HCT116 (cell line): Measurements from ENCODE around the gene EGFL8. TPM values are rescaled to one million over a fixed set of nuclear protein-coding genes. Genes with fewer than 3 reads are reported as not detected.

Experiments used
- ATAC-seq: fragments of 200-7000 bp; cut with Tn5 transposase; 2 replicates; pipeline ENCODE4 v1.9.1; 2020; ENCODE audit warnings: mild to moderate bottlenecking, moderate library complexity
- BruUV-seq: library from RNA; stranded (reverse); fragments of 400-500 nt; replicated peaks from 2 replicates; lab custom pipeline; 2021; lab: Mats Ljungman, UMichigan
- CTCF ChIA-PET: fragments of 300-600 bp; sonication (Branson Sonifier 250); formaldehyde crosslinking; loops from one replicate; lab custom pipeline; 2021; ENCODE audit warnings: antibody characterized with exemption; lab: Charles Lee
- POLR2A ChIA-PET: fragments of 300-600, 350-600 bp; sonication (Branson Sonifier 250); formaldehyde crosslinking; loops from one replicate; lab custom pipeline; 2021; ENCODE audit warnings: antibody characterized with exemption; lab: Charles Lee
- RAD21 ChIA-PET, 2 experiments: fragments of 300-600 bp; sonication (Branson Sonifier 250); formaldehyde crosslinking; loops; one replicate each; lab custom pipeline; 2023; ENCODE audit warnings: low total read pairs in 2 of 2; ENCODE audit not compliant: uncharacterized antibody in 2 of 2, unreplicated experiment in 2 of 2, low non-redundant PET in 1 of 2; lab: Charles Lee
- DNase-seq: peaks from one replicate; pipeline ENCODE4 v3.0.0-alpha.2; 2010; ENCODE audit warnings: low read depth, low spot score
- H2AFZ ChIP-seq: fragments of 200-600 bp; shearing (Covaris generic), sonication (generic); 2 replicates; pipeline ENCODE4 v1.6.1; 2017; ENCODE audit warnings: low read depth, mixed run types, mixed read lengths, antibody characterized with exemption, low read length; ENCODE audit not compliant: poor library complexity, severe bottlenecking
- H3K27ac ChIP-seq: 2 replicates; pipeline ENCODE4 v1.5.1; 2012; ENCODE audit warnings: low read depth, low read length
- H3K27me3 ChIP-seq: fragments of 200-600 bp; sonication (generic); 2 replicates; pipeline ENCODE4 v1.6.1; 2016; ENCODE audit warnings: mixed run types, low read length, mixed read lengths; ENCODE audit not compliant: insufficient read depth
- H3K36me3 ChIP-seq, 2 experiments: fragments of 200-500 bp in 1 of 2; fragments of 200-600 bp in 1 of 2; sonication (Bioruptor generic) in 1 of 2; sonication (generic) in 1 of 2; 2 replicates each; pipeline versions ENCODE4 v1.5.1 to v1.6.1; 2014 to 2016; ENCODE audit warnings: low read length in 2 of 2, inconsistent platforms in 1 of 2, mixed read lengths in 1 of 2, mixed run types in 1 of 2; ENCODE audit not compliant: insufficient read depth in 2 of 2, control insufficient read depth in 1 of 2
- H3K4me1 ChIP-seq, 2 experiments: fragments of 200-600 bp in 1 of 2; sonication (generic) in 1 of 2; 2 replicates each; pipeline versions ENCODE4 v1.5.1 to v1.6.1; 2012 to 2017; ENCODE audit warnings: low read length in 2 of 2, inconsistent platforms in 1 of 2, mild to moderate bottlenecking in 1 of 2, mixed read lengths in 1 of 2, mixed run types in 1 of 2, moderate library complexity in 1 of 2; ENCODE audit not compliant: insufficient read depth in 2 of 2, control insufficient read depth in 1 of 2
- H3K4me2 ChIP-seq: fragments of 200-600 bp; sonication (generic); 2 replicates; pipeline ENCODE4 v1.6.1; 2017; ENCODE audit warnings: mixed run types, low read length, mixed read lengths
- H3K4me3 ChIP-seq, 2 experiments: fragments of 200-600 bp in 1 of 2; sonication (generic) in 1 of 2; replicated peaks in 1 of 2; 2 replicates each; pipeline ENCODE4 v1.5.1; 2011 to 2016; ENCODE audit warnings: low read length in 2 of 2, control low read depth in 1 of 2, low read depth in 1 of 2, mild to moderate bottlenecking in 1 of 2, mixed read lengths in 1 of 2, mixed run types in 1 of 2
- H3K79me2 ChIP-seq: fragments of 200-600 bp; sonication (generic); 2 replicates; pipeline ENCODE4 v1.6.1; 2017; ENCODE audit warnings: mild to moderate bottlenecking, mixed run types, low read length, moderate library complexity, mixed read lengths; ENCODE audit not compliant: insufficient read depth
- H3K9ac ChIP-seq: fragments of 200-600 bp; sonication (generic); 2 replicates; pipeline ENCODE4 v1.6.1; 2016; ENCODE audit warnings: low read length, mixed read lengths
- H3K9me2 ChIP-seq: fragments of 200-600 bp; sonication (generic), shearing (Covaris generic); 2 replicates; pipeline ENCODE4 v1.6.1; 2017; ENCODE audit warnings: mixed run types, mild to moderate bottlenecking, moderate library complexity; ENCODE audit not compliant: insufficient read depth
- H3K9me3 ChIP-seq, 2 experiments: fragments of 200-500 bp in 1 of 2; fragments of 200-600 bp in 1 of 2; sonication (Bioruptor generic) in 1 of 2; sonication (generic) in 1 of 2; 2 replicates each; pipeline ENCODE4 v1.6.1; 2014 to 2017; ENCODE audit warnings: low read length in 2 of 2, mixed read lengths in 2 of 2, inconsistent platforms in 1 of 2, low read depth in 1 of 2, mild to moderate bottlenecking in 1 of 2, mixed run types in 1 of 2, moderate library complexity in 1 of 2; ENCODE audit not compliant: control insufficient read depth in 1 of 2, insufficient read depth in 1 of 2
- H4K20me1 ChIP-seq: fragments of 200-600 bp; sonication (generic), shearing (Covaris generic); 2 replicates; pipeline ENCODE4 v1.6.1; 2017; ENCODE audit warnings: mixed run types, mild to moderate bottlenecking, moderate library complexity; ENCODE audit not compliant: insufficient read depth
- EZH2phosphoT487 ChIP-seq: fragments of 200-600 bp; IDR thresholded peaks from 2 replicates; pipeline ENCODE4 v1.6.1; 2018; ENCODE audit warnings: antibody characterized with exemption, borderline replicate concordance
- FOSL1 ChIP-seq: IDR thresholded peaks from 2 replicates; pipeline ENCODE4 v1.6.1; 2012; ENCODE audit warnings: low read depth
- RAD21 ChIP-seq: IDR thresholded peaks from 2 replicates; pipeline ENCODE4 v1.6.1; 2012; ENCODE audit warnings: low read depth, mild to moderate bottlenecking
- SP1 ChIP-seq: IDR thresholded peaks from 2 replicates; pipeline ENCODE4 v1.6.1; 2012; ENCODE audit warnings: low read depth
- TCF7L2 ChIP-seq: IDR thresholded peaks from 2 replicates; pipeline ENCODE4 v1.7.0; 2011; ENCODE audit warnings: borderline replicate concordance, inconsistent platforms; ENCODE audit not compliant: insufficient read depth, insufficient read length; ENCODE audit errors: extremely low read depth
- YY1 ChIP-seq: IDR thresholded peaks from 2 replicates; pipeline ENCODE4 v1.6.1; 2011; ENCODE audit warnings: low read length, low read depth, moderate library complexity, mild to moderate bottlenecking; ENCODE audit not compliant: insufficient replicate concordance; ENCODE audit errors: extremely low read depth
- intact Hi-C: fragments of 100-400 bp; cut with micrococcal nuclease; formaldehyde crosslinking; loops from 2 replicates; pipeline ENCODE4 v1.10.0; 2022
- total RNA-seq: library from RNA; stranded (reverse); gene quantifications from one replicate; pipeline ENCODE4 v1.2.1, GENCODE V29; 2021; ENCODE audit not compliant: unreplicated experiment
- TF ChIP-seq, protein P1 (sequence below): IDR thresholded peaks from 2 replicates; pipeline ENCODE4 v1.6.1; 2012; ENCODE audit warnings: low read depth

Gene EGFL8
- total RNA-seq, 1 experiment from 2014 or later = 29.0 TPM

DNA sequence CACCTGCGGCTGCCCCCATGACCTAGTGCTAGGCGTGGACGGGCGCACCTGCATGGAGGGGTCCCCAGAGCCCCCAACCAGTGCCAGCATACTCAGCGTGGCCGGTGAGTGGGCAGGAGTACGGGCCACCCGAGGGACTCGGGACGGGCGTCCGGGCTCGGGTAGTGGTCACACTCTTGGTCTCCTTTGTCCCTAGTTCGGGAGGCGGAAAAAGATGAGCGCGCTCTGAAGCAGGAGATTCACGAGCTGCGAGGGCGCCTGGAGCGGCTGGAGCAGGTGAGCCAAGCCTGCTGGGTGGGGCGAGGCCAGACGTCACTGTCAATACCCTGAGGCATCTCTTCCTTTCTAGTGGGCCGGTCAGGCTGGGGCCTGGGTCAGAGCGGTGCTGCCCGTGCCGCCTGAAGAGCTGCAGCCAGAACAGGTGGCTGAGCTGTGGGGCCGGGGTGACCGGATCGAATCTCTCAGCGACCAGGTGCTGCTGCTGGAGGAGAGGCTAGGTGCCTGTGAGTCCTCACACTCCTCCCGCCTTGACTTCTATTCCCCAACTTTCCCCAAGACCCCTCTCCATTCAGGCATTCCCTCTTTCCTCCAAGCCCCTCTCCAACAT is 2.9 kb downstream of the EGFL8 start (continued):
- TF ChIP-seq, protein P1, sequence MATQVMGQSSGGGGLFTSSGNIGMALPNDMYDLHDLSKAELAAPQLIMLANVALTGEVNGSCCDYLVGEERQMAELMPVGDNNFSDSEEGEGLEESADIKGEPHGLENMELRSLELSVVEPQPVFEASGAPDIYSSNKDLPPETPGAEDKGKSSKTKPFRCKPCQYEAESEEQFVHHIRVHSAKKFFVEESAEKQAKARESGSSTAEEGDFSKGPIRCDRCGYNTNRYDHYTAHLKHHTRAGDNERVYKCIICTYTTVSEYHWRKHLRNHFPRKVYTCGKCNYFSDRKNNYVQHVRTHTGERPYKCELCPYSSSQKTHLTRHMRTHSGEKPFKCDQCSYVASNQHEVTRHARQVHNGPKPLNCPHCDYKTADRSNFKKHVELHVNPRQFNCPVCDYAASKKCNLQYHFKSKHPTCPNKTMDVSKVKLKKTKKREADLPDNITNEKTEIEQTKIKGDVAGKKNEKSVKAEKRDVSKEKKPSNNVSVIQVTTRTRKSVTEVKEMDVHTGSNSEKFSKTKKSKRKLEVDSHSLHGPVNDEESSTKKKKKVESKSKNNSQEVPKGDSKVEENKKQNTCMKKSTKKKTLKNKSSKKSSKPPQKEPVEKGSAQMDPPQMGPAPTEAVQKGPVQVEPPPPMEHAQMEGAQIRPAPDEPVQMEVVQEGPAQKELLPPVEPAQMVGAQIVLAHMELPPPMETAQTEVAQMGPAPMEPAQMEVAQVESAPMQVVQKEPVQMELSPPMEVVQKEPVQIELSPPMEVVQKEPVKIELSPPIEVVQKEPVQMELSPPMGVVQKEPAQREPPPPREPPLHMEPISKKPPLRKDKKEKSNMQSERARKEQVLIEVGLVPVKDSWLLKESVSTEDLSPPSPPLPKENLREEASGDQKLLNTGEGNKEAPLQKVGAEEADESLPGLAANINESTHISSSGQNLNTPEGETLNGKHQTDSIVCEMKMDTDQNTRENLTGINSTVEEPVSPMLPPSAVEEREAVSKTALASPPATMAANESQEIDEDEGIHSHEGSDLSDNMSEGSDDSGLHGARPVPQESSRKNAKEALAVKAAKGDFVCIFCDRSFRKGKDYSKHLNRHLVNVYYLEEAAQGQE = no peak

DNA sequence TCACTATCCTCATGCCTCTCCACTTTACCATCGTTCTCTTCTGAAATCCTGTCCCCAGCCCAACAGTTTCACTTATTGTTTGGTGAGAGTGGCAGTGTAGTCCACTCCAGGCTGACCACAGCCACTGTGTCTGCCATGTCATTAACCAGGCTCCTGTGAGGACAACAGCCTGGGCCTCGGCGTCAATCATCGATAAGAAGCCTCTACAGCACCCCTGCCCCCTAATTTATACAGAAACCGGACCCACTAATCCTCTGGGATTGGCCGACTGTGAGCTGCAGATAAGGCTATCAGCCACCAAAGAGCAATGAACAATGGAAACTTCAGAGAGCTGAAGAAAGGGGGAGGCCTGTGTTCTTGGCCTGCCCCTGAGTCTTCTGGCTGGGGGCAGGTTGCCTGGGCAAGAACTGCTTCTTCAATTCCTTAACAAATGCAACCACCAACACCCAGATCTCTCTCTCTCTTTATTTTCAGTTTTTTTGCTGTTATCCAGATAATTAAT is 3.4 kb downstream of the EGFL8 start:
- ATAC-seq = no peak

More for the DNA sequence above, 3.4 kb downstream of the EGFL8 start:
- CTCF ChIA-PET = no interaction called here
- no peak overlapping the region for H3K9ac ChIP-seq
- intact Hi-C loops = no loop called here
- no peaks in the 10 kb centered on the region for H3K27me3 ChIP-seq
- H3K36me3 ChIP-seq = peaks cover 4 to 15% of the 10 kb centered on the region in 2 experiments; a peak in 3 of 4 replicates
- no peaks in the 10 kb centered on the region for H4K20me1 ChIP-seq
- H3K27ac ChIP-seq = no peak overlapping the region
- H3K4me2 ChIP-seq = no peak overlapping the region
- TF ChIP-seq FOSL1 = no peak
- TF ChIP-seq SP1 = no peak
- TF ChIP-seq EZH2phosphoT487 = no peak
- TF ChIP-seq YY1 = no peak
- no peak for TF ChIP-seq RAD21
- TF ChIP-seq TCF7L2 = no peak
- TF ChIP-seq, all 23 proteins: peak for 0
- H3K9me3 ChIP-seq = no peaks in the 10 kb centered on the region
- no peak for DNase-seq
- peaks cover 0 to 5% of the 10 kb centered on the region in 2 experiments; a peak in 3 of 4 replicates for H3K4me1 ChIP-seq
- H3K4me3 ChIP-seq = no peak overlapping the region
- ChIA-PET RAD21 (no interaction called here), POLR2A (no interaction called here)
- H3K79me2 ChIP-seq = no peaks in the 10 kb centered on the region
- no peaks in the 10 kb centered on the region for H3K9me2 ChIP-seq
- BruUV-seq = TSS peak; percentile 33
- H2AFZ ChIP-seq = no peak overlapping the region
